Upper lobe of left lung (tissue), 4 donors: ENCODE measurements around the gene MYT1.

Experiments
- CTCF ChIP-seq, 6 experiments: fragments of 450-650 bp in 4 of 6; fragments of 200-600 bp in 2 of 6; sonication (generic) in 2 of 6; IDR thresholded peaks; one replicate each; pipeline ENCODE4 v1.5.1; 2016 to 2019; ENCODE audit warnings: antibody characterized with exemption in 6 of 6
- EP300 ChIP-seq, 4 donors: sonication (generic); formaldehyde crosslinking; IDR thresholded peaks; one replicate each; pipeline ENCODE4 v1.5.1; 2017; ENCODE audit warnings: antibody characterized with exemption in 4 of 4, control low read depth in 2 of 4
- POLR2A ChIP-seq, 4 donors: fragments of 450-650 bp; IDR thresholded peaks; one replicate each; pipeline ENCODE4 v1.5.1; 2016 to 2017; ENCODE audit warnings: antibody characterized with exemption in 4 of 4, mild to moderate bottlenecking in 2 of 4

- TF ChIP-seq CTCF (IDR thresholded peaks at IDR 0.05) (no peak), POLR2A (IDR thresholded peaks at IDR 0.05) (no peak), EP300 (IDR thresholded peaks at IDR 0.05) (no peak)
Measured at GRCh38 chr20:64137598-64138031, 26.6 kb upstream of the MYT1 start.
